A549 (cell line): ENCODE data around the gene TUBA4A.

ENCODE experiments used
- BCL3 ChIP-seq: fragments of >200 bp; sonication (Bioruptor Twin); formaldehyde crosslinking; IDR thresholded peaks from 3 replicates; pipeline ENCODE4 v1.6.1; 2016
- E2F6 ChIP-seq: IDR thresholded peaks from 2 replicates; pipeline ENCODE4 v1.6.1; 2012; ENCODE audit warnings: low read depth, borderline replicate concordance
- NFE2L2 ChIP-seq: fragments of 150-350 bp; conservative IDR thresholded peaks from 2 replicates; pipeline ENCODE4 v1.6.1; 2014; ENCODE audit warnings: low read length

GRCh38 chr2:219210886-219211362 is 42.8 kb downstream of the TUBA4A start:
- TF ChIP-seq E2F6 (no peak), NFE2L2 (no peak), BCL3 (no peak)
